Stimulated activated CD8-positive, alpha-beta memory T cell treated with anti-CD3 and anti-CD28 coated beads, Interleukin-2, amount 100 ng/mL, for 1 hour (primary cell): ENCODE results near the gene OR52K1.
A peak's percentile ranks its signal among the peaks of the same experiment; 100 is the strongest.
"Not testable (repeated sequence)": the region's sequence is repeated elsewhere in the genome, so short reads cannot be mapped to it uniquely, and the experiment has no call there.

Experiments used
- DNase-seq, 2 donors: peaks; one replicate each; pipeline ENCODE4 v3.0.0-alpha.2; 2020; ENCODE audit warnings: low read depth in 2 of 2

Gene OR52K1

GRCh38 chr11:4491878-4492606, 9.6 kb downstream of the OR52K1 start:
- DNase-seq: no peak

- DNase-seq: no peak
Observed at GRCh38 chr11:4493480-4493818, 11.0 kb downstream of the OR52K1 start.

- no peak for DNase-seq
Observed at GRCh38 chr11:4495487-4495886, 13.0 kb downstream of the OR52K1 start.

- no peak for DNase-seq
Observed at GRCh38 chr11:4495986-4496385, 13.5 kb downstream of the OR52K1 start.

GRCh38 chr11:4496557-4497248, 14.3 kb downstream of the OR52K1 start:
- no peak for DNase-seq

GRCh38 chr11:4508886-4509285, 26.4 kb downstream of the OR52K1 start:
- no peak for DNase-seq

- no peak for DNase-seq
Observed at GRCh38 chr11:4511282-4512245, 29.1 kb downstream of the OR52K1 start.

- no peak for DNase-seq
Observed at GRCh38 chr11:4514196-4514595, 31.8 kb downstream of the OR52K1 start.

GRCh38 chr11:4522339-4522738, 39.9 kb downstream of the OR52K1 start:
- no peak for DNase-seq

- DNase-seq: no peak
Observed at GRCh38 chr11:4522752-4523151, 40.3 kb downstream of the OR52K1 start.

GRCh38 chr11:4523666-4524065, 41.2 kb downstream of the OR52K1 start:
- no peak for DNase-seq

GRCh38 chr11:4527926-4528325, 45.5 kb downstream of the OR52K1 start:
- DNase-seq: no peak

- DNase-seq: not testable (repeated sequence)
Observed at GRCh38 chr11:4531686-4532085, 49.2 kb downstream of the OR52K1 start.

- DNase-seq: peak; percentile 1 to 15
Observed at GRCh38 chr11:4539603-4540219, 57.3 kb downstream of the OR52K1 start.

- DNase-seq: no peak
Observed at GRCh38 chr11:4541071-4541470, 58.6 kb downstream of the OR52K1 start.
